Measurements from ENCODE around the gene CCL8. TPM values are rescaled to one million over a fixed set of nuclear protein-coding genes. Genes with fewer than 3 reads are reported as not detected.

CCL8 gene
- total and polyA plus RNA-seq, 3 donors from 2014 or later: 0.39 to 5.0 (median 0.56) TPM

GRCh38 chr17:34299027-34299426 lies 20.2 kb upstream of the CCL8 start:
- Histone ChIP-seq H3K36me3 (ENCODE audit: low read depth, missing control alignments) (no peaks in the 10 kb centered on the region), H3K4me1 (no peaks in the 10 kb centered on the region), H3K27ac (no peak overlapping the region), H3K9me3 (no peaks in the 10 kb centered on the region), H3K27me3 (no peaks in the 10 kb centered on the region), H3K4me3 (no peak overlapping the region)
- DNase-seq: no peak
- intact Hi-C loops (cut with DNase I; ENCODE audit: low total_unique reads): no loop called here
- TF ChIP-seq POLR2A (IDR thresholded peaks at IDR 0.05) (no peak), CTCF (IDR thresholded peaks at IDR 0.05) (no peak)
- WGBS, 2 donors: 90 to 98% methylated on average over 2 of the region's 2 CpGs

GRCh38 chr17:34299956-34300577 lies 19.2 kb upstream of the CCL8 start:
- Histone ChIP-seq H3K4me3 (no peak overlapping the region), H3K36me3 (ENCODE audit: low read depth, missing control alignments) (no peaks in the 10 kb centered on the region), H3K27ac (no peak overlapping the region), H3K9me3 (no peaks in the 10 kb centered on the region), H3K4me1 (no peaks in the 10 kb centered on the region), H3K27me3 (no peaks in the 10 kb centered on the region)
- intact Hi-C loops (cut with DNase I; ENCODE audit: low total_unique reads): no loop called here
- DNase-seq: no peak
- TF ChIP-seq POLR2A (IDR thresholded peaks at IDR 0.05) (no peak), CTCF (IDR thresholded peaks at IDR 0.05) (no peak)
- 88 to 94% methylated on average over 3 of the region's 3 CpGs for WGBS, 2 donors

GRCh38 chr17:34300652-34301370 lies 18.4 kb upstream of the CCL8 start:
- Histone ChIP-seq H3K27me3 (no peaks in the 10 kb centered on the region), H3K4me1 (no peaks in the 10 kb centered on the region), H3K27ac (no peak overlapping the region), H3K9me3 (no peaks in the 10 kb centered on the region), H3K4me3 (no peak overlapping the region), H3K36me3 (ENCODE audit: low read depth, missing control alignments) (no peaks in the 10 kb centered on the region)
- WGBS, 2 donors: 38 to 52% methylated on average over 3 of the region's 3 CpGs
- intact Hi-C loops (cut with DNase I; ENCODE audit: low total_unique reads): no loop called here
- TF ChIP-seq POLR2A (IDR thresholded peaks at IDR 0.05) (no peak), CTCF (IDR thresholded peaks at IDR 0.05) (no peak)
- DNase-seq: no peak

GRCh38 chr17:34301986-34302385 lies 17.2 kb upstream of the CCL8 start:
- intact Hi-C loops (cut with DNase I; ENCODE audit: low total_unique reads): no loop called here
- no peak overlapping the region for H3K27ac ChIP-seq
- no peaks in the 10 kb centered on the region for H3K27me3 ChIP-seq
- no peaks in the 10 kb centered on the region for H3K36me3 ChIP-seq (ENCODE audit: low read depth, missing control alignments)
- no peak for DNase-seq
- H3K4me3 ChIP-seq: no peak overlapping the region
- TF ChIP-seq CTCF (IDR thresholded peaks at IDR 0.05) (no peak), POLR2A (IDR thresholded peaks at IDR 0.05) (no peak)
- no peaks in the 10 kb centered on the region for H3K9me3 ChIP-seq
- H3K4me1 ChIP-seq: no peaks in the 10 kb centered on the region
- 65 to 86% methylated on average over 2 of the region's 2 CpGs for WGBS, 2 donors

- no peaks in the 10 kb centered on the region for H3K4me1 ChIP-seq
- intact Hi-C loops (cut with DNase I; ENCODE audit: low total_unique reads): no loop called here
- TF ChIP-seq CTCF (IDR thresholded peaks at IDR 0.05) (no peak), POLR2A (IDR thresholded peaks at IDR 0.05) (no peak)
Measured at GRCh38 chr17:34302636-34303035, 16.6 kb upstream of the CCL8 start.

More at GRCh38 chr17:34302636-34303035, 16.6 kb upstream of the CCL8 start:
- 80 to 92% methylated on average over 1 of the region's 1 CpG for WGBS, 2 donors
- no peaks in the 10 kb centered on the region for H3K9me3 ChIP-seq
- H3K36me3 ChIP-seq (ENCODE audit: low read depth, missing control alignments): no peaks in the 10 kb centered on the region
- no peaks in the 10 kb centered on the region for H3K27me3 ChIP-seq
- no peak overlapping the region for H3K4me3 ChIP-seq
- no peak for DNase-seq
- no peak overlapping the region for H3K27ac ChIP-seq

All from testis (tissue), 3 donors.